DOHH2 (cell line): ENCODE results near the gene TMEM272.

Source experiments
- H3F3A ChIP-seq: fragments of 200-600 bp; sonication (generic), shearing (Covaris generic); 2 replicates; pipeline ENCODE4 v1.6.0; 2016; ENCODE audit warnings: antibody characterized with exemption, mild to moderate bottlenecking; ENCODE audit not compliant: control insufficient read depth, insufficient read depth
- H3K27ac ChIP-seq: fragments of 200-600 bp; sonication (generic); 2 replicates; pipeline ENCODE4 v1.5.1; 2014; ENCODE audit warnings: low read depth, mild to moderate bottlenecking, low read length, moderate library complexity
- H3K27me3 ChIP-seq: fragments of 200-600 bp; sonication (generic); 2 replicates; pipeline ENCODE4 v1.6.1; 2014; ENCODE audit warnings: mild to moderate bottlenecking, low read length, mixed read lengths; ENCODE audit not compliant: control insufficient read depth
- H3K36me3 ChIP-seq: fragments of 200-600 bp; sonication (generic); 2 replicates; pipeline ENCODE4 v1.6.1; 2014; ENCODE audit warnings: mild to moderate bottlenecking, low read length, moderate library complexity, mixed read lengths; ENCODE audit not compliant: control insufficient read depth
- H3K4me1 ChIP-seq: fragments of 200-600 bp; sonication (generic); 2 replicates; pipeline ENCODE4 v1.6.1; 2014; ENCODE audit warnings: mild to moderate bottlenecking, low read length, mixed read lengths; ENCODE audit not compliant: control insufficient read depth
- H3K4me2 ChIP-seq: fragments of 200-600 bp; sonication (generic); 2 replicates; pipeline ENCODE4 v1.6.0; 2014; ENCODE audit warnings: mild to moderate bottlenecking, low read length, moderate library complexity
- H3K4me3 ChIP-seq: fragments of 200-600 bp; sonication (generic); 2 replicates; pipeline ENCODE4 v1.5.1; 2014; ENCODE audit warnings: mild to moderate bottlenecking, low read length, mixed read lengths
- H3K79me2 ChIP-seq: fragments of 200-600 bp; sonication (generic); 2 replicates; pipeline ENCODE4 v1.6.1; 2014; ENCODE audit warnings: mild to moderate bottlenecking, low read length, mixed read lengths; ENCODE audit not compliant: control insufficient read depth
- H3K9me2 ChIP-seq: fragments of 200-600 bp; sonication (generic); replicated peaks from 2 replicates; pipeline ENCODE4 v1.6.1; 2014; ENCODE audit warnings: mild to moderate bottlenecking, low read length, mixed read lengths; ENCODE audit not compliant: control insufficient read depth
- H3K9me3 ChIP-seq: fragments of 200-600 bp; sonication (generic); 2 replicates; pipeline ENCODE4 v1.6.1; 2014; ENCODE audit warnings: antibody characterized with exemption, low read length, mixed read lengths; ENCODE audit not compliant: control insufficient read depth, insufficient read depth
- H4K20me1 ChIP-seq: fragments of 200-600 bp; sonication (generic); 2 replicates; pipeline ENCODE4 v1.6.0; 2014; ENCODE audit warnings: low read depth, mild to moderate bottlenecking, antibody characterized with exemption, low read length, moderate library complexity; ENCODE audit not compliant: control insufficient read depth, insufficient read depth
- EZH2phosphoT487 ChIP-seq: fragments of 200-600 bp; sonication (generic); IDR thresholded peaks from 2 replicates; pipeline ENCODE4 v1.6.1; 2017; ENCODE audit warnings: borderline replicate concordance, mild to moderate bottlenecking, antibody characterized with exemption, low read length, moderate library complexity, mixed read lengths
- TF ChIP-seq, protein P1 (sequence below): fragments of 200-600 bp; sonication (generic); IDR thresholded peaks from one replicate; pipeline ENCODE4 v1.5.1; 2014; ENCODE audit warnings: antibody characterized with exemption, mild to moderate bottlenecking, low read depth, low read length; ENCODE audit not compliant: poor library complexity, severe bottlenecking

TMEM272 gene

DNA sequence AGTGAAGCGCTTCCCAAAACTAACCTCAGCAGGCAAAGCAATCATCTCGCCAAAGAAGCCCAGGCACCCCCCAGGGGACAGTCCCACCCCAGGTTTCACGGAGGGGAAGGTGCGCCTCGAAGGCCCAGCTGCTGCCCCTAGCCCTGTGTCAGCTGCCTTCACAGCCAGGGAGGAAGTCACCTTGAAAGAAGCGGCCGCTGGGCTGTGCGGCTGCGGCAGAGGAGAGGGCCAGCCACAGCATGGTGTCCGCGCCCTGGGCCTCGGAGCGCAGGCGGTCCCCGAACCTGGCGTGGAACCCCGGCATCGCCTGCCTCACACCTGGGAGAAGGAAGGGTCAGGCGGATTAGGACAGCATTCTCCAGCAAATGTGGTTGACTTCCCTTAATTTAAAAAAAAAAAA is 76.0 kb downstream of the TMEM272 start:
- peaks cover 8% of the 10 kb centered on the region for H3K4me1 ChIP-seq
- H3K4me2 ChIP-seq, result no peak overlapping the region
- H3K36me3 ChIP-seq, result no peaks in the 10 kb centered on the region
- TF ChIP-seq, protein P1, sequence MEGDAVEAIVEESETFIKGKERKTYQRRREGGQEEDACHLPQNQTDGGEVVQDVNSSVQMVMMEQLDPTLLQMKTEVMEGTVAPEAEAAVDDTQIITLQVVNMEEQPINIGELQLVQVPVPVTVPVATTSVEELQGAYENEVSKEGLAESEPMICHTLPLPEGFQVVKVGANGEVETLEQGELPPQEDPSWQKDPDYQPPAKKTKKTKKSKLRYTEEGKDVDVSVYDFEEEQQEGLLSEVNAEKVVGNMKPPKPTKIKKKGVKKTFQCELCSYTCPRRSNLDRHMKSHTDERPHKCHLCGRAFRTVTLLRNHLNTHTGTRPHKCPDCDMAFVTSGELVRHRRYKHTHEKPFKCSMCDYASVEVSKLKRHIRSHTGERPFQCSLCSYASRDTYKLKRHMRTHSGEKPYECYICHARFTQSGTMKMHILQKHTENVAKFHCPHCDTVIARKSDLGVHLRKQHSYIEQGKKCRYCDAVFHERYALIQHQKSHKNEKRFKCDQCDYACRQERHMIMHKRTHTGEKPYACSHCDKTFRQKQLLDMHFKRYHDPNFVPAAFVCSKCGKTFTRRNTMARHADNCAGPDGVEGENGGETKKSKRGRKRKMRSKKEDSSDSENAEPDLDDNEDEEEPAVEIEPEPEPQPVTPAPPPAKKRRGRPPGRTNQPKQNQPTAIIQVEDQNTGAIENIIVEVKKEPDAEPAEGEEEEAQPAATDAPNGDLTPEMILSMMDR, result no peak
- TF ChIP-seq EZH2phosphoT487, result no peak
- H4K20me1 ChIP-seq, result no peaks in the 10 kb centered on the region
- H3K4me3 ChIP-seq, result no peak overlapping the region
- H3K9me3 ChIP-seq, result no peaks in the 10 kb centered on the region
- no peak overlapping the region for H3K27ac ChIP-seq
- H3K27me3 ChIP-seq, result peaks cover 6% of the 10 kb centered on the region; the same call in 1 of the 2 replicates
- no peaks in the 10 kb centered on the region for H3F3A ChIP-seq
- no peaks in the 10 kb centered on the region for H3K79me2 ChIP-seq
- no peaks in the 10 kb centered on the region for H3K9me2 ChIP-seq

DNA sequence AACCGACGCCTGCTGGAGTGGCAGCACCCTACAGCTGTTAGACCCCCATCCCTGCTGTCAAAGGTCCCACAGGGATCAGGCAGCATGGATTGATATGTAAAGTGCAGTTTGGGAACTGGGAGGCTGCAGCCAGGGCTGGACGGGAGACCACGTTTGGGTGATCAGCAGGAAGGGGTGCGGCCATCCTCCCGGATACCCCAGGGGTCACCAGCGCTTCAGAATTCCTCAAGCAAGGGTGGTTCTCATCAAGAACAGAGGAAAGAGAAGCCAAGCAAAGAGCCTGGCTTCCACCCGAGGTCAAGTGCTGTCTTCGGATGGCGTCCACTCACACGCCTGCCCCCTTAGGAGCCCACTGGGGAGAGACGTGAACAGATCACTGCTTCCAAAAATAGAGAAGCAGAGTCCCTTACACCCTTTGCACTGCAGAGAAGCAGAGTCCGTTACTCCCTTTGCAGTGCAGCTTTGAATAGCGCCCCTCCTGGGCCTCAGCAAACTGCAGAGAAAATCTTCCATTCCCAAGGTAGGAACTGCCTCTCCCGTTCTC is 76.5 kb downstream of the TMEM272 start:
- H4K20me1 ChIP-seq, result no peaks in the 10 kb centered on the region
- no peak overlapping the region for H3K4me3 ChIP-seq
- H3K4me2 ChIP-seq, result no peak overlapping the region
- no peaks in the 10 kb centered on the region for H3K36me3 ChIP-seq
- H3K27me3 ChIP-seq, result 0 out of 2 replicates have a peak, but pooled peaks cover under 1% of the 10 kb centered on the region
- H3K27ac ChIP-seq, result no peak overlapping the region
- no peaks in the 10 kb centered on the region for H3K9me2 ChIP-seq
- no peaks in the 10 kb centered on the region for H3F3A ChIP-seq
- H3K9me3 ChIP-seq, result no peaks in the 10 kb centered on the region
- H3K4me1 ChIP-seq, result peaks cover 8% of the 10 kb centered on the region
- no peaks in the 10 kb centered on the region for H3K79me2 ChIP-seq
- no peak for TF ChIP-seq EZH2phosphoT487
- TF ChIP-seq, protein P1, result no peak

DNA sequence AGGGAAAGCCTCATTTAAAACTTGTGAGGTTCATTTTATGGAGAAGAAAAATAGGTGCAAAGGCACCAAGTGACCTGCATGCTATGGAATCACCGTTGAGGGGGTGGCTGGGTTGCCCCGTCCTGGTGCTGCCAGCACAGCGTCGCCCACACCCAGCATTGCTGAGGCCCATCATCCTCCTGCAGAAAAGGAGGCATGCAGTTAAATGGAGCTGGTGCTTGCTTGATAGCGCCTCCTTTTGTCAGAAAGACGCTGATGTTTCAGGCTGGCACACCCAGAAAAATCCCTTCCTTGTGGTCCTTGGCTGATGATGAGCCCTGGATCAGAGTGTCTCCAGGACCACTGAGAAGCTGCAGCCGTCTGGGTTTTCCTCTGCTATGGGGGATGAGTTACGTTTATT is 77.9 kb downstream of the TMEM272 start:
- no peak overlapping the region for H3K27ac ChIP-seq
- TF ChIP-seq, protein P1, result no peak
- TF ChIP-seq EZH2phosphoT487, result no peak
- no peak overlapping the region for H3K4me2 ChIP-seq
- no peaks in the 10 kb centered on the region for H3F3A ChIP-seq
- no peaks in the 10 kb centered on the region for H3K9me2 ChIP-seq
- no peak overlapping the region for H3K4me3 ChIP-seq
- no peaks in the 10 kb centered on the region for H3K36me3 ChIP-seq
- no peaks in the 10 kb centered on the region for H3K79me2 ChIP-seq
- H3K27me3 ChIP-seq, result no peaks in the 10 kb centered on the region
- peaks cover 8% of the 10 kb centered on the region for H3K4me1 ChIP-seq
- no peaks in the 10 kb centered on the region for H3K9me3 ChIP-seq
- H4K20me1 ChIP-seq, result no peaks in the 10 kb centered on the region

DNA sequence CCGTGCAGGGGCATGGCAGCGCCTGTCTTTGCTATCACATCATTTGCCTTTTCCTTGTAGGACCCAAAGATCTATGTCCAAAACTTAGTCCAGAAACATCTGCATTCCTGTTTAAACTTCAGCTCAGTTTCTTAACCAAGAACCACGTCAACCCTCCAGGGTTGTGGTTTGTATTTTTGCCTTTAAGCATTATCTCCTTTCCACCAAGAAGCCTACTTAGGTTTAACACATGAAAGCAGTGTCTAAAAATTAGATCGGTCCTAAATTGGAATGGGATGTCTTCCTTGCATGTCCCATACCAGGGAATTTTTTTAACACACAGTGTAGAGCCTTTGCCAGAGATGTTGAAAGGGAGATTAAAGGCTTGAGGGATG is 79.8 kb downstream of the TMEM272 start:
- Histone ChIP-seq H3K27me3 (no peaks in the 10 kb centered on the region), H3K36me3 (no peaks in the 10 kb centered on the region), H3K4me1 (peaks cover 8% of the 10 kb centered on the region), H3K4me3 (no peak overlapping the region), H3F3A (no peaks in the 10 kb centered on the region), H3K9me2 (no peaks in the 10 kb centered on the region), H4K20me1 (no peaks in the 10 kb centered on the region), H3K4me2 (no peak overlapping the region), H3K9me3 (no peaks in the 10 kb centered on the region), H3K27ac (no peak overlapping the region), H3K79me2 (no peaks in the 10 kb centered on the region)
- TF ChIP-seq, protein P1, result no peak
- TF ChIP-seq EZH2phosphoT487, result no peak
